GM12891 (cell line): ENCODE results near the gene FASTKD3.

ENCODE experiments used
- POLR2A ChIP-seq: IDR thresholded peaks from 2 replicates; pipeline ENCODE4 v1.6.1; 2011; ENCODE audit warnings: low read depth, low read length, control low read depth
- POLR2AphosphoS5 ChIP-seq: IDR thresholded peaks from 2 replicates; pipeline ENCODE4 v1.6.1; 2011; ENCODE audit warnings: low read depth, low read length, control low read depth
- POU2F2 ChIP-seq: IDR thresholded peaks from 2 replicates; pipeline ENCODE4 v1.6.1; 2011; ENCODE audit warnings: low read depth, mild to moderate bottlenecking, control low read depth, low read length, moderate library complexity
- TAF1 ChIP-seq: IDR thresholded peaks from 2 replicates; pipeline ENCODE4 v1.6.1; 2011; ENCODE audit warnings: low read depth, low read length, control low read depth

- TF ChIP-seq POLR2A (no peak), TAF1 (no peak), POLR2AphosphoS5 (no peak), POU2F2 (no peak)
These were observed 35.3 kb upstream of the FASTKD3 start for GRCh38 chr5:7904170-7904569.
